Upper lobe of left lung (tissue), 6 donors: ENCODE data around the gene PTDSS2. TPM values are rescaled to one million over a fixed set of nuclear protein-coding genes. Genes with fewer than 3 reads are reported as not detected.
A peak's percentile ranks its signal among the peaks of the same experiment; 100 is the strongest.

Experiments used
- ATAC-seq, 2 donors: fragments of 200-7000 bp; cut with Tn5 transposase; one replicate each; pipeline ENCODE4 v1.9.1; 2022; ENCODE audit warnings: mild to moderate bottlenecking in 2 of 2, moderate library complexity in 2 of 2; ENCODE audit not compliant: low FRiP score in 2 of 2
- DNase-seq, 2 donors: peaks; one replicate each; pipeline ENCODE4 v3.0.0-alpha.2; 2019 to 2020
- H3K27ac ChIP-seq, 4 donors: fragments of 200-600 bp; sonication (generic); one replicate each; pipeline ENCODE4 v1.5.1; 2016 to 2019
- H3K27me3 ChIP-seq, 4 donors: fragments of 200-600 bp; sonication (generic); one replicate each; pipeline ENCODE4 v1.5.1; 2017 to 2019
- H3K36me3 ChIP-seq, 4 donors: fragments of 200-600 bp; sonication (generic); one replicate each; pipeline ENCODE4 v1.5.1; 2016 to 2019
- H3K4me1 ChIP-seq, 4 donors: fragments of 200-600 bp; sonication (generic); one replicate each; pipeline ENCODE4 v1.5.1; 2018 to 2019
- H3K4me3 ChIP-seq, 4 donors: fragments of 200-600 bp; sonication (generic); one replicate each; pipeline ENCODE4 v1.5.1; 2017 to 2019; ENCODE audit warnings: mild to moderate bottlenecking in 2 of 4, moderate library complexity in 1 of 4
- H3K9me3 ChIP-seq, 4 donors: fragments of 200-600 bp; sonication (generic); one replicate each; pipeline ENCODE4 v1.5.1; 2018 to 2019
- EP300 ChIP-seq, 4 donors: sonication (generic); formaldehyde crosslinking; IDR thresholded peaks; one replicate each; pipeline ENCODE4 v1.5.1; 2017; ENCODE audit warnings: antibody characterized with exemption in 4 of 4, control low read depth in 2 of 4
- POLR2A ChIP-seq, 4 donors: fragments of 450-650 bp; IDR thresholded peaks; one replicate each; pipeline ENCODE4 v1.5.1; 2016 to 2017; ENCODE audit warnings: antibody characterized with exemption in 4 of 4, mild to moderate bottlenecking in 2 of 4
- POLR2AphosphoS5 ChIP-seq, 2 donors: sonication (generic); formaldehyde crosslinking; IDR thresholded peaks; one replicate each; pipeline ENCODE4 v1.5.1; 2017; ENCODE audit warnings: antibody characterized with exemption in 2 of 2
- WGBS, 2 donors: methylation state at CpG; one replicate each; pipeline ENCODE4 v1.1.5; 2017 to 2018; 5-methylcytosine and 5-hydroxymethylcytosine counted together
- total RNA-seq, 6 donors: library from RNA; depleted of rRNA in 4 of 6; stranded (reverse); fragments of >200 nt in 4 of 6; gene quantifications; one replicate each; pipeline versions ENCODE4 v1.1.0 to v1.2.1, GENCODE V29; 2016 to 2021
- TF ChIP-seq, protein P1 (sequence below), 6 experiments: fragments of 450-650 bp in 4 of 6; fragments of 200-600 bp in 2 of 6; sonication (generic) in 2 of 6; IDR thresholded peaks; one replicate each; pipeline ENCODE4 v1.5.1; 2016 to 2019; ENCODE audit warnings: antibody characterized with exemption in 6 of 6
- donor health status: DM: no; HTN: no; CAD: no; lungs with moderate emphysema.
- donor health status: DM: no; HTN: yes; CAD: no; lungs with severe emphysema.

The PTDSS2 gene
- total RNA-seq, 6 donors from 2014 or later = 29.6 to 188 (median 45.1) TPM

DNA sequence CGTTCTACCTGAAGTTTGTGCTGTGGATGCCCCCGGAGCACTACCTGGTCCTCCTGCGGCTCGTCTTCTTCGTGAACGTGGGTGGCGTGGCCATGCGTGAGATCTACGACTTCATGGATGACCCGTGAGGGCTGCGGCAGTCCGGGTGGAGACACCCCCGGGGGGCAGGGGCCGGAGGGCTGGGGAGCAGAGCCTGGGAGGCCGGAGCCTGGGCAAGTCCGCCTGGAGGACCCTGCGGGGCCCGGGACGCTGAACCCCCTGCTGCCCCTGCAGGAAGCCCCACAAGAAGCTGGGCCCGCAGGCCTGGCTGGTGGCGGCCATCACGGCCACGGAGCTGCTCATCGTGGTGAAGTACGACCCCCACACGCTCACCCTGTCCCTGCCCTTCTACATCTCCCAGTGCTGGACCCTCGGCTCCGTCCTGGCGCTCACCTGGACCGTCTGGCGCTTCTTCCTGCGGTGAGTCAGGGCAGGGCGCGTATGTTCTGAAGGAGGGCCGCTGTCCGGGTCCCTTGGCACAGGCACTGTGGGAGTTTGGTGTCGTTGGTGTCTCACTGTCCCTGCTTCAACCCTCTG, 39.6 kb downstream of the PTDSS2 start:
- Histone ChIP-seq H3K4me1 (no peaks in the 10 kb centered on the region), H3K4me3 (no peak overlapping the region), H3K36me3 (peaks cover 7 to 49% (median 29%) of the 10 kb centered on the region in 4 donors), H3K27ac (no peak overlapping the region), H3K27me3 (no peaks in the 10 kb centered on the region), H3K9me3 (no peaks in the 10 kb centered on the region)
- TF ChIP-seq EP300 (IDR thresholded peaks at IDR 0.05) (no peak), POLR2AphosphoS5 (IDR thresholded peaks at IDR 0.05) (no peak), POLR2A (IDR thresholded peaks at IDR 0.05) (no peak)
- TF ChIP-seq, protein P1, sequence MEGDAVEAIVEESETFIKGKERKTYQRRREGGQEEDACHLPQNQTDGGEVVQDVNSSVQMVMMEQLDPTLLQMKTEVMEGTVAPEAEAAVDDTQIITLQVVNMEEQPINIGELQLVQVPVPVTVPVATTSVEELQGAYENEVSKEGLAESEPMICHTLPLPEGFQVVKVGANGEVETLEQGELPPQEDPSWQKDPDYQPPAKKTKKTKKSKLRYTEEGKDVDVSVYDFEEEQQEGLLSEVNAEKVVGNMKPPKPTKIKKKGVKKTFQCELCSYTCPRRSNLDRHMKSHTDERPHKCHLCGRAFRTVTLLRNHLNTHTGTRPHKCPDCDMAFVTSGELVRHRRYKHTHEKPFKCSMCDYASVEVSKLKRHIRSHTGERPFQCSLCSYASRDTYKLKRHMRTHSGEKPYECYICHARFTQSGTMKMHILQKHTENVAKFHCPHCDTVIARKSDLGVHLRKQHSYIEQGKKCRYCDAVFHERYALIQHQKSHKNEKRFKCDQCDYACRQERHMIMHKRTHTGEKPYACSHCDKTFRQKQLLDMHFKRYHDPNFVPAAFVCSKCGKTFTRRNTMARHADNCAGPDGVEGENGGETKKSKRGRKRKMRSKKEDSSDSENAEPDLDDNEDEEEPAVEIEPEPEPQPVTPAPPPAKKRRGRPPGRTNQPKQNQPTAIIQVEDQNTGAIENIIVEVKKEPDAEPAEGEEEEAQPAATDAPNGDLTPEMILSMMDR (IDR thresholded peaks at IDR 0.05) = no peak
- no peak for ATAC-seq
- WGBS, 2 donors = 95 to 96% methylated on average over 33 of the region's 37 CpGs
- DNase-seq = peak in 1 of 2 donors; percentile 85

DNA sequence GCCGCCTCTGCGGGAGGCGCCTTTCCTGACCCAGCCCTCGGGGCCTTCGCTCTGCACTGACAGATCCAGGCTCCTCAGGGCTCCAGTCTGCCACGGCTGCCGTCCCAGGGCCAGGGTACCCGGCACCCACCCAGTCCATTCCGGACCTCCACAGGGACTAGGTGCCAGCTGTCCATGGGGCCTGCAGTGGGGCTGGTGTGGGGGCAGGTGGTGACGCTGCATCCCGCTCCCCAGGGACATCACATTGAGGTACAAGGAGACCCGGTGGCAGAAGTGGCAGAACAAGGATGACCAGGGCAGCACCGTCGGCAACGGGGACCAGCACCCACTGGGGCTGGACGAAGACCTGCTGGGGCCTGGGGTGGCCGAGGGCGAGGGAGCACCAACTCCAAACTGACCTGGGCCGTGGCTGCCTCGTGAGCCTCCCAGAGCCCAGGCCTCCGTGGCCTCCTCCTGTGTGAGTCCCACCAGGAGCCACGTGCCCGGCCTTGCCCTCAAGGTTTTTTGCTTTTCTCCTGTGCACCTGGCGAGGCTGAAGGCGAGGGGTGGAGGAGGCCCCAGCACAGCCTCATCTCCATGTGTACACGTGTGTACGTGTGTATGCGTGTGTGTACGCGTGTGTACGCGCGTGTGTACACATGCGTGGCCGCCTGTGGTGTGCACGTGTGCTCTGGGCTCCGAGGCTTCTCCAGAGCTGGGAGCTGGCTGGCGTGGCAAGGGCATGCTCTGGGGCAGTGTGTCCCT, 40.3 kb downstream of the PTDSS2 start:
- Histone ChIP-seq H3K4me3 (no peak overlapping the region), H3K9me3 (no peaks in the 10 kb centered on the region), H3K4me1 (no peaks in the 10 kb centered on the region), H3K27me3 (no peaks in the 10 kb centered on the region), H3K36me3 (peaks cover 9 to 56% (median 34%) of the 10 kb centered on the region in 4 donors), H3K27ac (no peak overlapping the region)
- TF ChIP-seq POLR2AphosphoS5 (IDR thresholded peaks at IDR 0.05) (no peak), POLR2A (IDR thresholded peaks at IDR 0.05) (no peak), EP300 (IDR thresholded peaks at IDR 0.05) (no peak)
- TF ChIP-seq, protein P1 (IDR thresholded peaks at IDR 0.05) = no peak
- ATAC-seq = peak in 1 of 2 donors; percentile 15
- WGBS, 2 donors = 92 to 95% methylated on average over 15 to 32 of the region's 38 CpGs
- DNase-seq = peak in 1 of 2 donors; percentile 78

DNA sequence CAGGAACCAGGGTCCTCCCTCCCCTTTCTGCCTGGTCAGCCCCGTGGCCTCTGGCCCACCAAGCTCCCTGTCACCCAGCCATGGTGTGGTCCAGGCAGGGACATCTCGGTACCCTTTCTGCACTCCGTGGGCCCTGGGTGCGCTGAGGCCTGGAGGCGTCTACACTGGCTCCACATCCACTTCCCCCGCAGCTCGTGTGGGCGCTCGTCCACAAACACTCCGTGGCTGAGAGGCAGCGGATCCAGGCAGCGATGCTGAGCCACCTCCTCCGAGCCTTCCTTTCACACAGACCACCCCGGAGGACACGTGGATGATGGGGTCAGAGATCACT, 40.8 kb downstream of the PTDSS2 start:
- DNase-seq (no peak), ATAC-seq (no peak)
- TF ChIP-seq POLR2A (IDR thresholded peaks at IDR 0.05) = no peak
- TF ChIP-seq POLR2AphosphoS5 (IDR thresholded peaks at IDR 0.05) = no peak
- TF ChIP-seq EP300 (IDR thresholded peaks at IDR 0.05) = no peak
- TF ChIP-seq, protein P1 (IDR thresholded peaks at IDR 0.05) = no peak
- WGBS, 2 donors = 93% methylated on average over 3 to 15 of the region's 15 CpGs
- peaks cover 9 to 61% (median 38%) of the 10 kb centered on the region in 4 donors for H3K36me3 ChIP-seq
- no peak overlapping the region for H3K27ac ChIP-seq
- no peaks in the 10 kb centered on the region for H3K9me3 ChIP-seq
- no peaks in the 10 kb centered on the region for H3K4me1 ChIP-seq
- H3K4me3 ChIP-seq = no peak overlapping the region
- H3K27me3 ChIP-seq = no peaks in the 10 kb centered on the region

DNA sequence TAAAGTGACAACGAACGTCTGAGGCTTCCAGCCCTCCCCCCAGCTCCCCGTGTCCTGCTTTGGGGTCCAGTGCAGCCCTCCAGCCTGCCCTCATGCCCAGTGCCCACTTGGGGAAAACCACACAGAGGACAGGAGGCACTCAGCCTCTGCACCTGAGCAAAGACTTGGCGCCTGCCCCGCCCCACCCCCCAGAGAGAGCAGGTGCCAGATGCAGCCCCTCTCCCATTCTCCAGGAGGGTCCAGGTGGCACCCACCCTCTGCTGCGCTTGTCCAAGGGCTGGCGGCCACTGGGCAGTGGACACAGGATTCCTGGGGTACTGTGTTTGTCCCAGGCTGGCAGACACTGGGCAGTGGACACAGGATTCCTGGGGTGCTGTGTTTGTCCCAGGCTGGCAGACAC, 41.3 kb downstream of the PTDSS2 start:
- H3K36me3 ChIP-seq = peaks cover 11 to 66% (median 43%) of the 10 kb centered on the region in 4 donors
- no peaks in the 10 kb centered on the region for H3K4me1 ChIP-seq
- DNase-seq (peak in 1 of 2 donors; percentile 68), ATAC-seq (no peak)
- H3K27ac ChIP-seq = no peak overlapping the region
- no peak overlapping the region for H3K4me3 ChIP-seq
- no peaks in the 10 kb centered on the region for H3K9me3 ChIP-seq
- H3K27me3 ChIP-seq = no peaks in the 10 kb centered on the region
- TF ChIP-seq, protein P1 (IDR thresholded peaks at IDR 0.05) = no peak
- TF ChIP-seq POLR2AphosphoS5 (IDR thresholded peaks at IDR 0.05) (no peak), POLR2A (IDR thresholded peaks at IDR 0.05) (no peak), EP300 (IDR thresholded peaks at IDR 0.05) (no peak)
- WGBS, 2 donors = 88 to 90% methylated on average over 4 to 5 of the region's 7 CpGs
